Measurements from ENCODE around the gene DGAT2. TPM values are rescaled to one million over a fixed set of nuclear protein-coding genes. Genes with fewer than 3 reads are reported as not detected.
A peak's percentile ranks its signal among the peaks of the same experiment; 100 is the strongest.

The DGAT2 gene
- total RNA-seq, 1 experiment from 2014 or later, result 105 TPM

GRCh38 chr11:75795276-75796090 is 26.9 kb downstream of the DGAT2 start:
- DNase-seq (ENCODE audit: low spot score), result no peak
- in situ Hi-C loops (cut with HindIII; ENCODE audit: low sequenced_read_pairs), result no loop called here

GRCh38 chr11:75796091-75796435 is 27.5 kb downstream of the DGAT2 start:
- DNase-seq (ENCODE audit: low spot score), result no peak

GRCh38 chr11:75797116-75797515 is 28.5 kb downstream of the DGAT2 start:
- no peak for DNase-seq (ENCODE audit: low spot score)
- in situ Hi-C loops (cut with HindIII; ENCODE audit: low sequenced_read_pairs), result no loop called here

More at GRCh38 chr11:75796091-75796435, 27.5 kb downstream of the DGAT2 start:
- in situ Hi-C loops (cut with HindIII; ENCODE audit: low sequenced_read_pairs), result no loop called here

- DNase-seq (ENCODE audit: low spot score), result no peak
- in situ Hi-C loops (cut with HindIII; ENCODE audit: low sequenced_read_pairs), result no loop called here
Observed at GRCh38 chr11:75797792-75798191, 29.2 kb downstream of the DGAT2 start.

- no peak for DNase-seq (ENCODE audit: low spot score)
- in situ Hi-C loops (cut with HindIII; ENCODE audit: low sequenced_read_pairs), result no loop called here
Observed at GRCh38 chr11:75800136-75800675, 31.6 kb downstream of the DGAT2 start.

- no peak for DNase-seq (ENCODE audit: low spot score)
- in situ Hi-C loops (cut with HindIII; ENCODE audit: low sequenced_read_pairs), result no loop called here
Observed at GRCh38 chr11:75800728-75801361, 32.3 kb downstream of the DGAT2 start.

- no peak for DNase-seq (ENCODE audit: low spot score)
Observed at GRCh38 chr11:75801362-75802020, 32.9 kb downstream of the DGAT2 start.

GRCh38 chr11:75802021-75802912 is 33.7 kb downstream of the DGAT2 start:
- in situ Hi-C loops (cut with HindIII; ENCODE audit: low sequenced_read_pairs), result no loop called here

More at GRCh38 chr11:75801362-75802020, 32.9 kb downstream of the DGAT2 start:
- in situ Hi-C loops (cut with HindIII; ENCODE audit: low sequenced_read_pairs), result no loop called here

GRCh38 chr11:75802913-75803820 is 34.6 kb downstream of the DGAT2 start:
- DNase-seq (ENCODE audit: low spot score), result peak; percentile 79
- in situ Hi-C loops (cut with HindIII; ENCODE audit: low sequenced_read_pairs), result no loop called here

More at GRCh38 chr11:75802021-75802912, 33.7 kb downstream of the DGAT2 start:
- DNase-seq (ENCODE audit: low spot score), result peak; percentile 29

GRCh38 chr11:75809111-75809510 is 40.5 kb downstream of the DGAT2 start:
- in situ Hi-C loops (cut with HindIII; ENCODE audit: low sequenced_read_pairs), result no loop called here
- no peak for DNase-seq (ENCODE audit: low spot score)

- no peak for DNase-seq (ENCODE audit: low spot score)
- in situ Hi-C loops (cut with HindIII; ENCODE audit: low sequenced_read_pairs), result no loop called here
Observed at GRCh38 chr11:75809991-75810390, 41.4 kb downstream of the DGAT2 start.

- in situ Hi-C loops (cut with HindIII; ENCODE audit: low sequenced_read_pairs), result no loop called here
- DNase-seq (ENCODE audit: low spot score), result no peak
Observed at GRCh38 chr11:75810637-75811390, 42.2 kb downstream of the DGAT2 start.

GRCh38 chr11:75811485-75811884 is 42.9 kb downstream of the DGAT2 start:
- DNase-seq (ENCODE audit: low spot score), result no peak
- in situ Hi-C loops (cut with HindIII; ENCODE audit: low sequenced_read_pairs), result no loop called here

GRCh38 chr11:75812542-75813040 is 44.0 kb downstream of the DGAT2 start:
- in situ Hi-C loops (cut with HindIII; ENCODE audit: low sequenced_read_pairs), result no loop called here
- no peak for DNase-seq (ENCODE audit: low spot score)

- DNase-seq (ENCODE audit: low spot score), result no peak
- in situ Hi-C loops (cut with HindIII; ENCODE audit: low sequenced_read_pairs), result no loop called here
Observed at GRCh38 chr11:75813124-75813523, 44.5 kb downstream of the DGAT2 start.

- in situ Hi-C loops (cut with HindIII; ENCODE audit: low sequenced_read_pairs), result no loop called here
- DNase-seq (ENCODE audit: low spot score), result no peak
Observed at GRCh38 chr11:75813622-75814039, 45.1 kb downstream of the DGAT2 start.

- no peak for DNase-seq (ENCODE audit: low spot score)
- in situ Hi-C loops (cut with HindIII; ENCODE audit: low sequenced_read_pairs), result no loop called here
Observed at GRCh38 chr11:75814363-75814676, 45.7 kb downstream of the DGAT2 start.

Data from G401 (cell line).